Progenitor cell of endocrine pancreas (in vitro differentiated cells): ENCODE measurements around the gene CCDC188. TPM values are rescaled to one million over a fixed set of nuclear protein-coding genes. Genes with fewer than 3 reads are reported as not detected.

Experiments used
- DNase-seq: peaks from one replicate; pipeline ENCODE4 v3.0.0; 2021; ENCODE audit warnings: low spot score; ENCODE audit not compliant: unreplicated experiment
- H3K27ac Mint-ChIP-seq: 2 replicates; pipeline ENCODE4 v1.8.0; 2021; ENCODE audit warnings: mild to moderate bottlenecking, moderate library complexity, mixed read lengths
- H3K27me3 Mint-ChIP-seq: 2 replicates; pipeline ENCODE4 v1.8.0; 2021; ENCODE audit warnings: mixed read lengths
- H3K36me3 Mint-ChIP-seq: 2 replicates; pipeline ENCODE4 v1.8.0; 2022; ENCODE audit warnings: mixed read lengths; ENCODE audit not compliant: insufficient read depth
- H3K4me1 Mint-ChIP-seq: 2 replicates; pipeline ENCODE4 v1.8.0; 2021; ENCODE audit warnings: low read depth, mixed read lengths
- H3K4me3 Mint-ChIP-seq: 2 replicates; pipeline ENCODE4 v1.8.0; 2021; ENCODE audit warnings: low read depth, mild to moderate bottlenecking, moderate library complexity, mixed read lengths
- H3K9me3 Mint-ChIP-seq: 2 replicates; pipeline ENCODE4 v1.8.0; 2021; ENCODE audit warnings: low read depth, mixed read lengths
- CTCF ChIP-seq: fragments of 200-600 bp; sonication (generic); IDR thresholded peaks from one replicate; pipeline ENCODE4 v1.5.0; 2021; ENCODE audit warnings: antibody characterized with exemption, mild to moderate bottlenecking; ENCODE audit not compliant: unreplicated experiment
- total RNA-seq: library from RNA; stranded (reverse); gene quantifications from 2 replicates; pipeline ENCODE4 v1.2.1, GENCODE V29; 2021

Gene CCDC188
- total RNA-seq, 1 donor from 2014 or later, result 3.3 TPM

- H3K4me1 Mint-ChIP-seq, result peaks cover 4% of the 10 kb centered on the region
- H3K27ac Mint-ChIP-seq, result no peak overlapping the region
- H3K27me3 Mint-ChIP-seq, result no peaks in the 10 kb centered on the region
- H3K36me3 Mint-ChIP-seq, result peaks cover 8% of the 10 kb centered on the region
- no peak for TF ChIP-seq CTCF
- peak overlapping the region; percentile 69 for H3K4me3 Mint-ChIP-seq
- DNase-seq, result peak; percentile 47
- no peaks in the 10 kb centered on the region for H3K9me3 Mint-ChIP-seq
These were observed 19.9 kb downstream of the CCDC188 start for GRCh38 chr22:20130731-20131596.

- H3K4me3 Mint-ChIP-seq, result peak overlapping the region; percentile 69
- H3K36me3 Mint-ChIP-seq, result peaks cover 10% of the 10 kb centered on the region
- H3K4me1 Mint-ChIP-seq, result peaks cover 4% of the 10 kb centered on the region
- DNase-seq, result no peak
- H3K9me3 Mint-ChIP-seq, result no peaks in the 10 kb centered on the region
- TF ChIP-seq CTCF, result no peak
- no peak overlapping the region for H3K27ac Mint-ChIP-seq
- no peaks in the 10 kb centered on the region for H3K27me3 Mint-ChIP-seq
These were observed 20.5 kb downstream of the CCDC188 start for GRCh38 chr22:20130319-20130718.

GRCh38 chr22:20129747-20130014 lies 21.2 kb downstream of the CCDC188 start:
- Mint-ChIP-seq H3K4me3 (peak overlapping the region; percentile 63), H3K27me3 (no peaks in the 10 kb centered on the region), H3K9me3 (no peaks in the 10 kb centered on the region), H3K4me1 (peaks cover 4% of the 10 kb centered on the region), H3K36me3 (peaks cover 10% of the 10 kb centered on the region), H3K27ac (no peak overlapping the region)
- no peak for TF ChIP-seq CTCF
- no peak for DNase-seq

GRCh38 chr22:20128902-20129746 lies 21.7 kb downstream of the CCDC188 start:
- DNase-seq, result no peak
- peaks cover 10% of the 10 kb centered on the region for H3K36me3 Mint-ChIP-seq
- no peak for TF ChIP-seq CTCF
- H3K4me3 Mint-ChIP-seq, result no peak overlapping the region
- peaks cover 4% of the 10 kb centered on the region for H3K4me1 Mint-ChIP-seq
- H3K27ac Mint-ChIP-seq, result no peak overlapping the region
- no peaks in the 10 kb centered on the region for H3K9me3 Mint-ChIP-seq
- H3K27me3 Mint-ChIP-seq, result no peaks in the 10 kb centered on the region

- H3K36me3 Mint-ChIP-seq, result peaks cover 10% of the 10 kb centered on the region
- H3K4me1 Mint-ChIP-seq, result peaks cover 4% of the 10 kb centered on the region
- no peak overlapping the region for H3K27ac Mint-ChIP-seq
- no peaks in the 10 kb centered on the region for H3K9me3 Mint-ChIP-seq
- H3K27me3 Mint-ChIP-seq, result no peaks in the 10 kb centered on the region
- no peak for TF ChIP-seq CTCF
- no peak for DNase-seq
- no peak overlapping the region for H3K4me3 Mint-ChIP-seq
These were observed 22.3 kb downstream of the CCDC188 start for GRCh38 chr22:20128619-20128901.
